A673 (cell line): ENCODE results near the gene IRGM. TPM values are rescaled to one million over a fixed set of nuclear protein-coding genes. Genes with fewer than 3 reads are reported as not detected.

Source experiments
- BruUV-seq: library from RNA; stranded (reverse); fragments of 400-500 nt; replicated peaks from 2 replicates; lab custom pipeline; 2021; lab: Mats Ljungman, UMichigan
- CTCF ChIA-PET: fragments of 300-600 bp; sonication (Branson Sonifier 250); formaldehyde crosslinking; loops from one replicate; lab custom pipeline; 2022; ENCODE audit warnings: antibody characterized with exemption; lab: Charles Lee
- POLR2A ChIA-PET: fragments of 300-600 bp; sonication (Branson Sonifier 250); formaldehyde crosslinking; loops from one replicate; lab custom pipeline; 2022; ENCODE audit warnings: antibody characterized with exemption; ENCODE audit not compliant: low non-redundant PET; lab: Charles Lee
- DNase-seq: peaks from one replicate; pipeline ENCODE4 v3.0.0-alpha.2; 2015; ENCODE audit warnings: low spot score
- H3K27ac ChIP-seq: fragments of 200-600 bp; sonication (generic); 2 replicates; pipeline ENCODE4 v1.5.1; 2016; ENCODE audit warnings: mixed run types, low read depth, mild to moderate bottlenecking, mixed read lengths, antibody characterized with exemption, low read length; ENCODE audit not compliant: poor library complexity, severe bottlenecking
- H3K27me3 ChIP-seq: fragments of 200-600 bp; sonication (generic); replicated peaks from 2 replicates; pipeline ENCODE4 v1.6.1; 2017; ENCODE audit warnings: mixed run types, low read depth, mild to moderate bottlenecking, mixed read lengths, antibody characterized with exemption, low read length; ENCODE audit not compliant: insufficient read depth, poor library complexity
- H3K36me3 ChIP-seq: fragments of 200-600 bp; sonication (generic); 2 replicates; pipeline ENCODE4 v1.6.1; 2016; ENCODE audit warnings: mixed run types, mild to moderate bottlenecking, mixed read lengths, antibody characterized with exemption, low read length; ENCODE audit not compliant: insufficient read depth, poor library complexity, severe bottlenecking
- H3K4me1 ChIP-seq: fragments of 200-600 bp; sonication (generic); 2 replicates; pipeline ENCODE4 v1.6.1; 2017; ENCODE audit warnings: mixed run types, mild to moderate bottlenecking, mixed read lengths, antibody characterized with exemption, low read length; ENCODE audit not compliant: insufficient read depth, poor library complexity, severe bottlenecking
- H3K4me3 ChIP-seq: fragments of 200-600 bp; sonication (generic); 2 replicates; pipeline ENCODE4 v1.5.1; 2016; ENCODE audit warnings: low read depth, mixed run types, mild to moderate bottlenecking, mixed read lengths, low read length; ENCODE audit not compliant: poor library complexity, severe bottlenecking
- H3K9me3 ChIP-seq: fragments of 200-600 bp; sonication (generic); 2 replicates; pipeline ENCODE4 v1.6.1; 2016; ENCODE audit warnings: mixed run types, low read depth, mild to moderate bottlenecking, mixed read lengths, antibody characterized with exemption, low read length; ENCODE audit not compliant: poor library complexity, severe bottlenecking
- CTCF ChIP-seq: fragments of 300-800, 200-600 bp; sonication (generic); conservative IDR thresholded peaks from 2 replicates; pipeline ENCODE4 v1.5.1; 2017; ENCODE audit warnings: low read depth, mild to moderate bottlenecking, antibody characterized with exemption, low read length, moderate library complexity, mixed read lengths
- EZH2 ChIP-seq: fragments of 200-600 bp; sonication (generic); IDR thresholded peaks from 2 replicates; pipeline ENCODE4 v1.6.1; 2017; ENCODE audit warnings: borderline replicate concordance, low read depth, mild to moderate bottlenecking, mixed read lengths, antibody characterized with exemption, low read length; ENCODE audit not compliant: poor library complexity, severe bottlenecking
- intact Hi-C: fragments of 100-400 bp; cut with micrococcal nuclease; formaldehyde crosslinking; loops from one replicate; pipeline ENCODE4 v1.10.0; 2022; ENCODE audit not compliant: unreplicated experiment
- total RNA-seq: library from RNA; stranded (reverse); gene quantifications from 2 replicates; pipeline ENCODE4 v1.2.3, GENCODE V29; 2021

The IRGM gene
- total RNA-seq, 1 experiment from 2014 or later = not detected

DNA sequence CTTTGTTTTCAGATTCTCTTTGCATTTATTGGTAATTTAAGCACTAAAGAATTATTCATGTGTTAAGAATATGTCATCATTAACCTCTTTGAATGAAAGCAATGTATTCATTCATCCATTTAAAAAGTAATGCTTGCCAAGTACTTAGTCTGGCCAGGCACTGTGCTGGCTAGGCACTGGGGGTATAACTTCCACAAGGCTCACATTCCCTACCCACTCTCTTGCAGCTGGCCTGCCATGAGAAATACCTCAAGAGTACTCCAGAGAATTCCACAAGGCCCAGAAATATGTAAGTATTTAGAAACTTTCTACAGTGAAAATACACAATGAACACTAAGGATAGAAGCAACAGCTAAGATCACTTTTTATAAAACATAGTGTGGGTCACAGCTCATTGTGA is 33.0 kb downstream of the IRGM start:
- BruUV-seq = no TSS peak
- H3K4me3 ChIP-seq = no peak overlapping the region
- peaks cover 10% of the 10 kb centered on the region for H3K9me3 ChIP-seq
- POLR2A ChIA-PET = no interaction called here
- H3K4me1 ChIP-seq = no peaks in the 10 kb centered on the region
- TF ChIP-seq EZH2 = no peak
- TF ChIP-seq CTCF = no peak
- CTCF ChIA-PET = no interaction called here
- no peak for DNase-seq
- no peaks in the 10 kb centered on the region for H3K36me3 ChIP-seq
- intact Hi-C loops = no loop called here
- no peaks in the 10 kb centered on the region for H3K27me3 ChIP-seq
- no peak overlapping the region for H3K27ac ChIP-seq

DNA sequence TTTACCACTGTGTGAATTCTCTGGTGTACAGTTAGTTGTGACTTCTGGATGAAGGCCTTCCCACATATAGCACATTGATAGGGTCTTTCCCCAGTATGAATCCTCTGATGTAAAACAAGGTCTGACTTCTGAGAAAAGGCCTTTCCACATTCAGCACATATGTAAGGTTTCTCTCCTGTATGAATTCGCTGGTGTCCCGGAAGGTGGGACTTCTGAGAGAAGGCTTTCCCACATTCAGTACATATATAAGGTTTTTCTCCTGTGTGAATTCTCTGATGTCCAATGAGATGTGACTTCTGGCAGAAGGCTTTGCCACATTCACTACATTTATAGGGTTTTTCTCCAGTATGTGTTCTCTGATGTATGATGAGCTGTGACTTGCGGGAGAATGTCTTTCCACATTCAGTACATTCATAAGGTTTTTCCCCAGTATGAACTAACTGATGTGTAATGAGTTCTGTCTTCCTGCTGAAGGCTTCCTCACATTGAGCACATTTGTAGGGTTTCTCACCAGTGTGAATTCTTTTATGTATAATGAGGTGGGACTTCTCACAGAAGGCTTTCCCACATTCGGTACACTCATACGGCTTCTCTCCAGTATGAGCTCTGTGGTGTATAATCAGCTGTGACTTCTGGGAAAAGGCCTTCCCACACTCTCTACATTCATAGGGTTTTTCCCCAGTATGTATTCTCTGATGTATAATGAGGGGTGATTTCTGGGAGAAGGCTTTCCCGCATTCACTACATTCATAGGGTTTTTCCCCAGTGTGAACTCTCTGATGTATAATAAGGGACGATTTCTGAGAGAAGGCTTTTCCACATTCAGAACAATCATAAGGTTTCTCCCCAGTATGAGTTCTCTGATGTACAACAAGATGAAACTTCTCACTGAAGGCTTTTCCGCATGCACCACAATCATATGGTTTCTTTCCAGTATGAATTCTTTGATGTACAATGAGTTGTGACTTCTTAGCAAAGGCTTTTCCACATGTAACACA is 49.4 kb downstream of the IRGM start:
- Histone ChIP-seq H3K27ac (no peak overlapping the region), H3K4me3 (no peak overlapping the region)
- CTCF ChIA-PET = no interaction called here

More for the DNA sequence above, 49.4 kb downstream of the IRGM start:
- Histone ChIP-seq H3K9me3 (peaks cover 95% of the 10 kb centered on the region), H3K36me3 (peaks cover 42% of the 10 kb centered on the region), H3K4me1 (no peaks in the 10 kb centered on the region), H3K27me3 (no peaks in the 10 kb centered on the region)
- intact Hi-C loops = no loop called here
- DNase-seq = no peak
- no peak for TF ChIP-seq CTCF
- no peak for TF ChIP-seq EZH2
- no TSS peak for BruUV-seq
- POLR2A ChIA-PET = no interaction called here

Other genes with a start within 250 kb of the IRGM start
- gene SYNPO, start 205.9 kb upstream of the IRGM start, total RNA-seq = 7.6 and 10.0 TPM in 2 replicates
- 2.4 and 2.7 TPM in 2 replicates for gene MYOZ3, start 185.3 kb upstream of the IRGM start, total RNA-seq
- 58.7 and 66.8 TPM in 2 replicates for gene RBM22, start 145.5 kb upstream of the IRGM start, total RNA-seq
- gene DCTN4, start 87.5 kb upstream of the IRGM start, total RNA-seq = 62.3 and 67.6 TPM in 2 replicates
- gene SMIM3, start 67.8 kb upstream of the IRGM start, total RNA-seq = 11.6 and 14.5 TPM in 2 replicates
- 12.6 and 13.1 TPM in 2 replicates for gene ZNF300, start 58.5 kb downstream of the IRGM start, total RNA-seq
- 0.19 and 0.24 TPM in 2 replicates for gene GPX3, start 174.1 kb downstream of the IRGM start, total RNA-seq
- gene TNIP1, start 234.5 kb downstream of the IRGM start, total RNA-seq = 33.3 and 37.3 TPM in 2 replicates